ENCODE measurements around the gene ZNF747.

The ZNF747 gene

DNA sequence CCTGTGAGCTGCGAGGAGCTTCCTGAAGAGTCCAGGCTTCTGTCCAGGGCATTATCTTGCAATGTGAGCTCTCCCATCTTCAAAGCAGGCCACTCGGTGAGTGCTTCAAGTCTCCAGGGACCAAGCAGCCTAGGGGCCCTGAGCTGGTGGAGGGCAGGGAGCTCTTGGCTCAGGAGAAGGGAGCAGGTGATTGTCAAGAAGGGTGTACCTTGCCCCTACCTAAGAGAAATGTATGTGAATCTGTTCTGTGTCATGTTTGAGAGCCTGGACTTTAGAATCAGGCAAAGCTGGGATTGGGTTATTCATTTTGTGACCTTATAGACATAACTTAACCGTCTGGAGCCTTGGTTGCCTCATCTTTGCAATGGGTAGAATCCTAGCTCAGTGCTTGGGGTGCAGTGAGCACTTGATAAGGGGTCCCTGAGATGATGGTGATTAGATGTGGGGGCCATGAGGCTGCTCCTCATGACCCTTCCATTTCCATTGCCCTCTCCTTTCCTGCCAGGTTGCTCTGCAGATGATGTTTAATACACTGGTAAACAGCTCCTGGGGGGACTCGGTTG is 24.2 kb downstream of the ZNF747 start:
- no peak for DNase-seq

GRCh38 chr16:30509081-30509765 is 25.4 kb downstream of the ZNF747 start:
- DNase-seq = no peak

GRCh38 chr16:30503403-30504296 is 31.0 kb downstream of the ZNF747 start:
- DNase-seq = no peak

- no peak for DNase-seq
Measured at GRCh38 chr16:30499284-30499683, 35.4 kb downstream of the ZNF747 start.

GRCh38 chr16:30494709-30495108 is 39.9 kb downstream of the ZNF747 start:
- no peak for DNase-seq

DNA sequence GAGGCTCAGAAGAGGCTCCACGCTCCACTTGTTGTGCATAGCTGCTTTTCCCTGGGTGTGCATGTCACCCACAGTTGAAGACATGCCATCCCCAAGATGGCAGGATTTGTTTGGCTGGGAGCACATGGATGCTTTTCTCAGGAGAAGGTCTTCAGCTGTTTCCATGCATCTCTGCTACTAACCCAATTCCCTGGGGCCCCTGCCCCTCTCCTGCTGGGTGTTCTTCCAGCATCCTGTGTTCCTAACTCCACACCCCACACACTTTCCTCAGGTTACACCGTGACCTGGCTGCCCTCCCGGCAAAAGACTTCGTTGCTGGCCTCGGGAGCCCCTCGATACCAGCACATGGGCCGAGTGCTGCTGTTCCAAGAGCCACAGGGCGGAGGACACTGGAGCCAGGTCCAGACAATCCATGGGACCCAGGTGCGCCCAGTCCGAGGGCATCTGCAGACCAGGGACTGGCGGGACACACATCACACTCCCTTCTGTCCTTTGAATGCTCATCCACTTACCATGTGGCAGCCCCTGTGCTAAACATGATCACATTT is 40.6 kb downstream of the ZNF747 start:
- no peak for DNase-seq

DNA sequence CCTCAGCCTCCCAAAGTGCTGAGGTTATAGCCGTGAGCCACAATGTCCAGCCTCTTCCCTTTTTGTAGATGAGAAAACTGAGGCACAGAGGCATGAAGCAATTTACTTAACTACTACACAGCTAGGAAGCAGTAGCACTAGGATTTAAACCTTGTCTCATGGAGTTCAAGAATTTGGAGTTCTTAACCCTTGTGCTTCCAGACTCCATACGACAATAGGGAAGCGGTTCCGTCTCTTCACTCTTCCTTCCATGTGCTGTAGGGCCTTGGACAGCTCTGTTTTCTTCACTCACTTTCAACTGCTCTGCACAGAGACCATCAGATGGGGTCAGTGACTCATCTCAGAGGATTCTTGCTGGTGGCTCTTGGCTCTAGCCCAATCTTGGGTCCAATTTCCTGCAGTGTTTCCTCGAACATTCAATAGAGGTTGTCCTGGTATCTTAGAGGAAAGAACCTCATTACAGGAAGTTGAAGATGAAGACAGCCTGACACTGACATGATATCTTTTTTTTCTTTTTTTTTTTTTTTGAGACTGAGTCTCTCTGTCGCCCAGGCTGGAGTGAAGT is 42.8 kb downstream of the ZNF747 start:
- peak in 1 of 2 experiments; percentile 36 for DNase-seq

- DNase-seq = no peak
Measured at GRCh38 chr16:30491229-30491628, 43.4 kb downstream of the ZNF747 start.

GRCh38 chr16:30490210-30490609 is 44.4 kb downstream of the ZNF747 start:
- no peak for DNase-seq

DNA sequence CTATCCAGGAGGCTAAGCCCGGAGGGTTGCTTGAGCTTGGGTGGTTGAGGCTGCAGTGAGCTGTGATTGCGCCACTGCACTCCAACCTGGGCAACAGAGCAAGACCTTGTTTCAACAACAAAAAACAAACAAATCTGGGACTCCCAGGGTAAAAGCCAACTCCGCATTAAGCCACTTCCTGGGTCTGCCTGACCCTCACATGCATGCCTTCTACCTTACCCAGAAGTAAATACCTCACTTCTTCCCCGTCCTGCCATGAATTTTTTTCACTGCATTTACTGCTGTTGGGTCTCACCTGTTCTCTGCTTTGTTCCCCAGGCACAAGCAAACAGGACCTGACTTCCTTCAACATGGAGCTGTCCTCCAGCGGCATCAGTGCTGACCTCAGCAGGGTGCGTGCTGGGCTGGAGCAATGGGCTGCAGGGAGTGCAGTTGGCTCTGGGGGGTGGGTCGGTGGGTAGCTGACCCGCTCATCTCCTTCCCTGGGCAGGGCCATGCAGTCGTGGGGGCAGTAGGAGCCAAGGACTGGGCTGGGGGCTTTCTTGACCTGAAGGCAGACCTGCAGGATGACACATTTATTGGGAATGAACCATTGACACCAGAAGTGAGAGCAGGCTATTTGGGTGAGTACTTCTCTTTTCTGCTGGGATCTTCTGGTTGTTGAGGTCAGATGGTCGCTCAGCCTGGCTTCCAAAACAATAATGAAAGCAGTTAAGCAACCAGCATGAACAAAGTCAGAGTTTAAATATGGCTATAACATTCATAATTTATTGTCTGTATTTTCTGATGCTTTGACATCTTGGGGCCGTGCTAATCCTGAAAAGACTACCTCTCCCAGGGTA is 45.7 kb downstream of the ZNF747 start:
- DNase-seq = no peak

- DNase-seq = no peak
Measured at GRCh38 chr16:30485818-30486436, 48.7 kb downstream of the ZNF747 start.

DNA sequence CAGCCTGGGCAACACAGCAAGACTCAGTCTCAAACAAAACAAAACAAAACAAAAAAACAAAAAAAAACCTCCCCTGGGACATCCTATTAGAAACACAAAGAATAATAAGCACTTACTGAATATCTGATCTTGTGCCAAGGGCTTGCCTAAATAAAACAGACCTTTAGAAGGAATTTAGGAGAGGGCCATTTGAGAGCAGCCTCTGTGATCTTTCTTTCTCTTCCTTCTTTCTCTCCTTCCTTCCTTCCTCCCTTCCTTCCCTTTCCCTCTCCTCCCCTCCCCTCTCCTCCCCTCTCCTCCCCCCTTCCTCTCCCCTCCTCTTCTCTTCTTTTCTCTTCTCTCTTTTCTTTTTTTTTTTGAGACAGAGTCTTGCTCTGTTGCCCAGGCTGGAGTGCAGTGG is 49.8 kb downstream of the ZNF747 start:
- no peak for DNase-seq

DNA sequence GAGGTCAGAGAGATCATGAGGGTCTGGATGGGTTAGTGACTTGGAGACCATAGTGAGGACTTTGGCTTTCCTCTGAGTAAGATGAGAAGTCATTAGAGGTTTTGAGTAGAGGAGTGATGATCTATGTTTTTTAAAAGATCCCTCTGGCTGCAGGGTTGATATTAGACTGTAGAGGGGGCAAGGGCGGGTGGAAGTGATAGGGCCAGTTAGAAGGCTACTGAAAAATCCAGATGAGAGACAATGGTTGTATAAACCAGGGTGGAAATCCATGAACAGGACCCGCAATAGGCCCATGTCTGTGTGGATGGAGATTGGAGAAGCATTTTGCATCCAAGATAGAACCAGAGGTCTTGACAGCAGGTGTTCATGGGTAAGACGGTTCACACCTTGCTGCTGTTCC is 52.3 kb downstream of the ZNF747 start:
- no peak for DNase-seq

- DNase-seq = no peak
Measured at GRCh38 chr16:30481381-30481780, 53.3 kb downstream of the ZNF747 start.
